AG09319 (cell line): ENCODE results near the gene SAMD10.

Source experiments
- DNase-seq: peaks from one replicate; pipeline ENCODE4 v3.0.0-alpha.2; 2010; ENCODE audit warnings: low read depth; ENCODE audit errors: extremely low read depth
- CTCF ChIP-seq: IDR thresholded peaks from 2 replicates; pipeline ENCODE4 v1.5.1; 2011; ENCODE audit warnings: low read depth, mild to moderate bottlenecking, inconsistent platforms, low read length, moderate library complexity

Gene SAMD10

GRCh38 chr20:63929071-63929470 is 50.4 kb downstream of the SAMD10 start:
- TF ChIP-seq CTCF = no peak
- DNase-seq = no peak

- no peak for TF ChIP-seq CTCF
- no peak for DNase-seq
Observed at GRCh38 chr20:63926298-63926697, 53.1 kb downstream of the SAMD10 start.

- no peak for TF ChIP-seq CTCF
- no peak for DNase-seq
Observed at GRCh38 chr20:63924241-63924640, 55.2 kb downstream of the SAMD10 start.
